Liver (tissue), 9 donors: Measurements from ENCODE around the gene TIAM1. TPM values are rescaled to one million over a fixed set of nuclear protein-coding genes. Genes with fewer than 3 reads are reported as not detected.

Experiments used
- DNase-seq: peaks from one replicate; pipeline ENCODE4 v3.0.0-alpha.2; 2017; ENCODE audit warnings: low spot score
- H3K27ac ChIP-seq, 2 donors: one replicate each; pipeline ENCODE4 v1.7.0; 2013; ENCODE audit warnings: inconsistent platforms in 2 of 2, low read length in 2 of 2, control low read depth in 1 of 2, low read depth in 1 of 2, mild to moderate bottlenecking in 1 of 2
- H3K27me3 ChIP-seq, 4 donors: one replicate each; pipeline versions ENCODE4 v1.6.1 to v1.7.0; 2013; ENCODE audit warnings: low read length in 3 of 4, inconsistent platforms in 1 of 4, mild to moderate bottlenecking in 1 of 4, moderate library complexity in 1 of 4; ENCODE audit not compliant: control insufficient read depth in 4 of 4, insufficient read depth in 4 of 4
- H3K36me3 ChIP-seq, 4 donors: one replicate each; pipeline versions ENCODE4 v1.6.1 to v1.7.0; 2013; ENCODE audit warnings: low read length in 3 of 4, mild to moderate bottlenecking in 3 of 4, low read depth in 1 of 4, moderate library complexity in 1 of 4; ENCODE audit not compliant: control insufficient read depth in 4 of 4, insufficient read depth in 3 of 4
- H3K4me1 ChIP-seq, 4 donors: one replicate each; pipeline versions ENCODE4 v1.6.1 to v1.7.0; 2013; ENCODE audit warnings: low read length in 3 of 4, mild to moderate bottlenecking in 3 of 4, moderate library complexity in 1 of 4; ENCODE audit not compliant: control insufficient read depth in 4 of 4, insufficient read depth in 4 of 4
- H3K4me3 ChIP-seq, 3 donors: one replicate each; pipeline versions ENCODE4 v1.6.1 to v1.7.0; 2013; ENCODE audit warnings: low read length in 3 of 3, control low read depth in 1 of 3, low read depth in 1 of 3, mild to moderate bottlenecking in 1 of 3
- H3K9ac ChIP-seq, 2 donors: one replicate each; pipeline ENCODE4 v1.7.0; 2013; ENCODE audit warnings: low read length in 2 of 2, mild to moderate bottlenecking in 2 of 2, moderate library complexity in 2 of 2, control low read depth in 1 of 2, low read depth in 1 of 2
- H3K9me3 ChIP-seq, 4 donors: one replicate each; pipeline versions ENCODE4 v1.6.1 to v1.7.0; 2013; ENCODE audit warnings: low read length in 3 of 4; ENCODE audit not compliant: control insufficient read depth in 4 of 4
- ATF3 ChIP-seq: IDR thresholded peaks from 2 replicates; pipeline ENCODE4 v1.6.1; 2016; ENCODE audit warnings: antibody characterized with exemption
- CTCF ChIP-seq: fragments of 150-350 bp; IDR thresholded peaks from 2 replicates; pipeline ENCODE4 v1.5.1; 2017; ENCODE audit warnings: improper control_type of control experiment, low read depth, low read length; ENCODE audit not compliant: missing input control
- EGR1 ChIP-seq, 2 donors: IDR thresholded peaks; 2 replicates each; pipeline ENCODE4 v1.6.1; 2016 to 2018; ENCODE audit warnings: antibody characterized with exemption in 2 of 2, low read depth in 2 of 2
- FOXA1 ChIP-seq: IDR thresholded peaks from 2 replicates; pipeline ENCODE4 v1.6.1; 2016; ENCODE audit warnings: antibody characterized with exemption
- FOXA2 ChIP-seq: IDR thresholded peaks from 2 replicates; pipeline ENCODE4 v1.6.1; 2016; ENCODE audit warnings: antibody characterized with exemption
- GABPA ChIP-seq, 2 donors: IDR thresholded peaks in 1 of 2; conservative IDR thresholded peaks in 1 of 2; 2 replicates each; pipeline ENCODE4 v1.6.1; 2016; ENCODE audit warnings: antibody characterized with exemption in 2 of 2, mild to moderate bottlenecking in 1 of 2, moderate library complexity in 1 of 2
- HNF4A ChIP-seq, 2 donors: conservative IDR thresholded peaks; 2 replicates each; pipeline ENCODE4 v1.6.1; 2016; ENCODE audit warnings: antibody characterized with exemption in 2 of 2, mild to moderate bottlenecking in 2 of 2
- HNF4G ChIP-seq: IDR thresholded peaks from 2 replicates; pipeline ENCODE4 v1.6.1; 2016; ENCODE audit warnings: antibody characterized with exemption
- JUND ChIP-seq, 2 donors: IDR thresholded peaks; 2 replicates each; pipeline ENCODE4 v1.6.1; 2016; ENCODE audit warnings: antibody characterized with exemption in 2 of 2
- MAX ChIP-seq: IDR thresholded peaks from 2 replicates; pipeline ENCODE4 v1.6.1; 2016; ENCODE audit warnings: antibody characterized with exemption
- RAD21 ChIP-seq, 2 donors: IDR thresholded peaks; 2 replicates each; pipeline ENCODE4 v1.6.1; 2016; ENCODE audit warnings: antibody characterized with exemption in 2 of 2, mild to moderate bottlenecking in 2 of 2
- REST ChIP-seq: IDR thresholded peaks from 2 replicates; pipeline ENCODE4 v1.6.1; 2016; ENCODE audit warnings: antibody characterized with exemption, mild to moderate bottlenecking
- RXRA ChIP-seq, 2 donors: IDR thresholded peaks; 2 replicates each; pipeline ENCODE4 v1.6.1; 2017 to 2018; ENCODE audit warnings: antibody characterized with exemption in 2 of 2, mild to moderate bottlenecking in 1 of 2
- SP1 ChIP-seq: IDR thresholded peaks from 2 replicates; pipeline ENCODE4 v1.6.1; 2018; ENCODE audit warnings: antibody characterized with exemption, mild to moderate bottlenecking
- TAF1 ChIP-seq: conservative IDR thresholded peaks from 2 replicates; pipeline ENCODE4 v1.6.1; 2016; ENCODE audit warnings: antibody characterized with exemption, mild to moderate bottlenecking
- YY1 ChIP-seq: IDR thresholded peaks from 2 replicates; pipeline ENCODE4 v1.6.1; 2016; ENCODE audit warnings: antibody characterized with exemption, mild to moderate bottlenecking
- ZBTB33 ChIP-seq: IDR thresholded peaks from 2 replicates; pipeline ENCODE4 v1.6.1; 2016; ENCODE audit warnings: antibody characterized with exemption
- WGBS: extraction: QIAGEN DNeasy Blood & Tissue Kit; methylation state at CpG from one replicate; pipeline ENCODE4 v1.1.7; 2013; 5-methylcytosine and 5-hydroxymethylcytosine counted together
- polyA plus RNA-seq, 2 donors: library from polyadenylated mRNA; stranded (reverse) in 1 of 2; unstranded in 1 of 2; fragments of 200-250 nt in 1 of 2; fragments of >200 nt in 1 of 2; fragmentation: Nextera tagmentation in 1 of 2; extraction: Ambion mirVana in 1 of 2; gene quantifications; one replicate each; pipeline versions ENCODE4 v1.2.1 to v1.2.3, GENCODE V29; 2013 to 2015
- total RNA-seq, 2 donors: library from RNA; depleted of rRNA; stranded (reverse); fragments of >200 nt; gene quantifications; one replicate each; pipeline ENCODE4 v1.2.3, GENCODE V29; 2014
- donor health status: healthy.
- donor health status: healthy.
- donor health status: healthy.
- donor health status: healthy.
- donor health status: healthy.

The TIAM1 gene
- total and polyA plus RNA-seq, 4 donors, result 3.0 to 7.4 (median 4.8) TPM

GRCh38 chr21:31251686-31252085 is 92.4 kb downstream of the TIAM1 start:
- no peaks in the 10 kb centered on the region for H3K9me3 ChIP-seq
- no peaks in the 10 kb centered on the region for H3K4me1 ChIP-seq
- 98% methylated on average over 28 of the region's 28 CpGs for WGBS
- no peak for TF ChIP-seq JUND (IDR thresholded peaks at IDR 0.05)
- TF ChIP-seq ATF3, result no peak
- TF ChIP-seq CTCF, result no peak
- no peak for TF ChIP-seq RAD21 (IDR thresholded peaks at IDR 0.05)
- TF ChIP-seq FOXA2, result no peak
- no peak for TF ChIP-seq MAX
- TF ChIP-seq SP1, result no peak
- no peak for TF ChIP-seq EGR1 (IDR thresholded peaks at IDR 0.05; ENCODE audit: low read depth in 2 of 2)
- no peak for TF ChIP-seq HNF4A (conservative IDR thresholded peaks at IDR 0.05)
- TF ChIP-seq RXRA (IDR thresholded peaks at IDR 0.05), result no peak
- no peak for TF ChIP-seq YY1
- no peak for TF ChIP-seq HNF4G
- TF ChIP-seq FOXA1, result no peak
- no peak for TF ChIP-seq REST
- TF ChIP-seq TAF1, result no peak
- no peak for TF ChIP-seq ZBTB33
- H3K4me3 ChIP-seq, result no peak overlapping the region
- no peak for DNase-seq
- H3K36me3 ChIP-seq, result peaks cover 0 to 2% (median under 1%) of the 10 kb centered on the region in 4 donors
- no peak overlapping the region for H3K9ac ChIP-seq
- H3K27me3 ChIP-seq, result no peaks in the 10 kb centered on the region
- H3K27ac ChIP-seq, result no peak overlapping the region

- Histone ChIP-seq H3K4me3 (no peak overlapping the region), H3K27me3 (no peaks in the 10 kb centered on the region), H3K9me3 (peaks cover 0 to 4% (median 1%) of the 10 kb centered on the region in 4 donors), H3K4me1 (no peaks in the 10 kb centered on the region), H3K9ac (no peak overlapping the region), H3K36me3 (peaks cover 4 to 14% (median 8%) of the 10 kb centered on the region in 4 donors), H3K27ac (no peak overlapping the region)
- TF ChIP-seq SP1, result no peak
- no peak for TF ChIP-seq HNF4G
- no peak for TF ChIP-seq ZBTB33
- TF ChIP-seq EGR1 (IDR thresholded peaks at IDR 0.05; ENCODE audit: low read depth in 2 of 2), result no peak
- TF ChIP-seq CTCF, result no peak
- TF ChIP-seq MAX, result no peak
- no peak for TF ChIP-seq GABPA (IDR thresholded peaks at IDR 0.05 in 1 of 2, conservative IDR thresholded peaks at IDR 0.05 in 1 of 2)
- TF ChIP-seq FOXA2, result no peak
- WGBS, result 90% methylated on average over 2 of the region's 2 CpGs
- no peak for DNase-seq
These were observed 95.5 kb downstream of the TIAM1 start for GRCh38 chr21:31248598-31248997.
